Lung (tissue), 12 donors: ENCODE measurements around the gene COL8A1. TPM values are rescaled to one million over a fixed set of nuclear protein-coding genes. Genes with fewer than 3 reads are reported as not detected.
"Not testable (repeated sequence)": the region's sequence is repeated elsewhere in the genome, so short reads cannot be mapped to it uniquely, and the experiment has no call there.

Source experiments
- ATAC-seq: fragments of 200-7000 bp; cut with Tn5 transposase; one replicate; pipeline ENCODE4 v1.9.1; 2020; ENCODE audit warnings: moderate number of reproducible peaks; ENCODE audit not compliant: insufficient read depth, low FRiP score
- DNase-seq, 3 donors: peaks; one replicate each; pipeline ENCODE4 v3.0.0-alpha.2; 2013 to 2017
- H3K27ac ChIP-seq, 2 donors: one replicate each; pipeline ENCODE4 v1.5.1; 2013; ENCODE audit warnings: mild to moderate bottlenecking in 2 of 2, moderate library complexity in 2 of 2, control low read depth in 1 of 2, inconsistent platforms in 1 of 2, low read depth in 1 of 2, low read length in 1 of 2
- H3K27me3 ChIP-seq, 3 donors: one replicate each; pipeline ENCODE4 v1.5.1; 2013; ENCODE audit warnings: low read length in 2 of 3; ENCODE audit not compliant: control insufficient read depth in 3 of 3, insufficient read depth in 3 of 3
- H3K36me3 ChIP-seq, 4 donors: one replicate each; pipeline ENCODE4 v1.5.1; 2013; ENCODE audit warnings: low read length in 4 of 4, mild to moderate bottlenecking in 1 of 4, moderate library complexity in 1 of 4; ENCODE audit not compliant: control insufficient read depth in 4 of 4, insufficient read depth in 4 of 4
- H3K4me1 ChIP-seq, 5 donors: one replicate each; pipeline ENCODE4 v1.5.1; 2013; ENCODE audit warnings: low read length in 5 of 5, mild to moderate bottlenecking in 2 of 5, moderate library complexity in 1 of 5; ENCODE audit not compliant: control insufficient read depth in 5 of 5, insufficient read depth in 5 of 5
- H3K4me3 ChIP-seq: one replicate; pipeline ENCODE4 v1.5.1; 2013; ENCODE audit warnings: mild to moderate bottlenecking, control low read depth, moderate library complexity
- H3K9ac ChIP-seq, 2 donors: one replicate each; pipeline ENCODE4 v1.5.1; 2013; ENCODE audit warnings: low read length in 2 of 2, control low read depth in 1 of 2; ENCODE audit not compliant: insufficient read depth in 1 of 2
- H3K9me3 ChIP-seq, 4 donors: one replicate each; pipeline ENCODE4 v1.5.1; 2013; ENCODE audit warnings: low read length in 3 of 4, mild to moderate bottlenecking in 1 of 4, moderate library complexity in 1 of 4; ENCODE audit not compliant: control insufficient read depth in 4 of 4, insufficient read depth in 3 of 4
- CTCF ChIP-seq: IDR thresholded peaks from 2 replicates; pipeline ENCODE4 v1.5.1; 2012; ENCODE audit warnings: mild to moderate bottlenecking; ENCODE audit errors: control extremely low read depth, extremely low read depth
- WGBS, 2 donors: extraction: QIAGEN DNeasy Blood & Tissue Kit; methylation state at CpG; one replicate each; pipeline ENCODE4 v1.1.7; 2013; 5-methylcytosine and 5-hydroxymethylcytosine counted together
- polyA plus RNA-seq, 2 donors: library from polyadenylated mRNA; stranded (reverse); fragments of 200-250 nt; gene quantifications; one replicate each; pipeline ENCODE4 v1.2.1, GENCODE V29; 2013
- total RNA-seq, 2 donors: library from RNA; depleted of rRNA in 1 of 2; stranded (reverse); fragments of >200 nt in 1 of 2; gene quantifications; one replicate each; pipeline ENCODE4 v1.2.1, GENCODE V29; 2014 to 2021
- donor health status: control.
- donor health status: control.
- donor health status: Bipolar disorder and iron deficiency.
- donor health status: healthy.
- donor health status: DM: yes; HTN: yes; CAD: no.

The COL8A1 gene
- total and polyA plus RNA-seq, 4 donors: 19.5 to 84.6 (median 57.1) TPM

- H3K27ac ChIP-seq: no peak overlapping the region
- 96 to 100% methylated on average over 1 of the region's 1 CpG for WGBS, 2 donors
- peaks cover 0 to 22% (median 6%) of the 10 kb centered on the region in 5 donors for H3K4me1 ChIP-seq
- no peak overlapping the region for H3K4me3 ChIP-seq
- TF ChIP-seq CTCF: no peak
- no peak for ATAC-seq
- peaks cover 0 to 2% (median 0%) of the 10 kb centered on the region in 4 donors for H3K36me3 ChIP-seq
- no peaks in the 10 kb centered on the region for H3K9me3 ChIP-seq
- no peak for DNase-seq
- no peaks in the 10 kb centered on the region for H3K27me3 ChIP-seq
- H3K9ac ChIP-seq: no peak overlapping the region
Measured at GRCh38 chr3:99837715-99838114, 199.3 kb downstream of the COL8A1 start.

GRCh38 chr3:99838755-99839154 lies 200.4 kb downstream of the COL8A1 start:
- no peaks in the 10 kb centered on the region for H3K9me3 ChIP-seq
- no peak overlapping the region for H3K4me3 ChIP-seq
- no peak overlapping the region for H3K27ac ChIP-seq
- H3K27me3 ChIP-seq: no peaks in the 10 kb centered on the region
- ATAC-seq (no peak), DNase-seq (no peak)
- no peak overlapping the region for H3K9ac ChIP-seq
- peaks cover 0 to 21% (median 5%) of the 10 kb centered on the region in 5 donors for H3K4me1 ChIP-seq
- TF ChIP-seq CTCF: no peak
- H3K36me3 ChIP-seq: peaks cover 0 to 2% (median 0%) of the 10 kb centered on the region in 4 donors

GRCh38 chr3:99839613-99840012 lies 201.2 kb downstream of the COL8A1 start:
- TF ChIP-seq CTCF: no peak
- H3K36me3 ChIP-seq: peaks cover 0 to 2% (median 0%) of the 10 kb centered on the region in 4 donors
- no peaks in the 10 kb centered on the region for H3K9me3 ChIP-seq
- no peak overlapping the region for H3K4me3 ChIP-seq
- ATAC-seq (no peak), DNase-seq (no peak)
- H3K27me3 ChIP-seq: no peaks in the 10 kb centered on the region
- H3K9ac ChIP-seq: no peak overlapping the region
- no peak overlapping the region for H3K27ac ChIP-seq
- WGBS, 2 donors: 76 to 95% methylated on average over 1 of the region's 1 CpG
- H3K4me1 ChIP-seq: peaks cover 0 to 19% (median 5%) of the 10 kb centered on the region in 5 donors

GRCh38 chr3:99841949-99842348 lies 203.6 kb downstream of the COL8A1 start:
- not testable (repeated sequence) for H3K27ac ChIP-seq, H3K36me3 ChIP-seq, H3K27me3 ChIP-seq, H3K4me3 ChIP-seq, H3K9ac ChIP-seq, DNase-seq, H3K9me3 ChIP-seq, ATAC-seq
- H3K4me1 ChIP-seq: peaks cover 0 to 25% (median 6%) of the 10 kb centered on the region in 5 donors
- WGBS, 2 donors: 96 to 98% methylated on average over 4 of the region's 4 CpGs
